ENCODE data around the gene ZNF83.
"Not testable (repeated sequence)": the region's sequence is repeated elsewhere in the genome, so short reads cannot be mapped to it uniquely, and the experiment has no call there.

GRCh38 chr19:52627441-52627840 is 10.7 kb downstream of the ZNF83 start:
- TF ChIP-seq CTCF, POLR2A, EP300, POLR2AphosphoS5 (IDR thresholded peaks at IDR 0.05): not testable (repeated sequence)
